HepG2 (cell line): Measurements from ENCODE around the gene KANTR. TPM values are rescaled to one million over a fixed set of nuclear protein-coding genes. Genes with fewer than 3 reads are reported as not detected.

Experiments
- ATAC-seq: fragments of 200-7000 bp; cut with Tn5 transposase; 3 replicates; pipeline ENCODE4 v1.9.1; 2020; ENCODE audit warnings: mild to moderate bottlenecking, moderate library complexity
- BruUV-seq: library from RNA; stranded (reverse); fragments of 400-500 nt; replicated peaks from 2 replicates; lab custom pipeline; 2021; lab: Mats Ljungman, UMichigan
- CTCF ChIA-PET: fragments of 300-600 bp; formaldehyde crosslinking; extraction: SDS; loops from one replicate; lab custom pipeline; 2021; ENCODE audit warnings: low total read pairs, inconsistent platforms, low intra/inter-chr PET ratio; lab: Yijun Ruan, JAX
- POLR2A ChIA-PET: fragments of 350-600 bp; sonication (Branson Sonifier 250); formaldehyde crosslinking; loops from one replicate; lab custom pipeline; 2020; ENCODE audit warnings: antibody characterized with exemption, inconsistent platforms; lab: Yijun Ruan, JAX
- DNase-seq: peaks from one replicate; pipeline ENCODE4 v3.0.0-alpha.2; 2015; ENCODE audit warnings: low spot score
- FAIRE-seq: peaks from 3 replicates; lab custom pipeline; 2011; peaks lifted over from hg19 to GRCh38; lab: Jason Lieb, UNC
- H2AFZ ChIP-seq: one replicate; pipeline ENCODE4 v1.6.1; 2011; ENCODE audit warnings: low read length, inconsistent platforms
- H3K27ac ChIP-seq: fragments of 300-600 bp; 3 replicates; pipeline ENCODE4 v1.8.0; 2011; ENCODE audit warnings: mixed run types, mild to moderate bottlenecking, mixed read lengths, low read length, inconsistent platforms; ENCODE audit not compliant: insufficient read depth; ENCODE audit errors: extremely low read length
- H3K27me3 ChIP-seq, 2 experiments: fragments of 200-600 bp in 1 of 2; 2 replicates in 1 of 2; 3 replicates in 1 of 2; pipeline versions ENCODE4 v1.6.0 to v1.8.0; 2011; ENCODE audit warnings: low read length in 2 of 2, mild to moderate bottlenecking in 2 of 2, moderate library complexity in 2 of 2, inconsistent platforms in 1 of 2; ENCODE audit not compliant: insufficient read depth in 2 of 2, control insufficient read depth in 1 of 2
- H3K36me3 ChIP-seq, 2 experiments: fragments of 200-600 bp in 1 of 2; replicated peaks in 1 of 2; 2 replicates in 1 of 2; 3 replicates in 1 of 2; pipeline versions ENCODE4 v1.5.1 to v1.8.0; 2011; ENCODE audit warnings: low read length in 2 of 2, inconsistent platforms in 1 of 2; ENCODE audit not compliant: insufficient read depth in 2 of 2, control insufficient read depth in 1 of 2
- H3K4me1 ChIP-seq: 2 replicates; pipeline ENCODE4 v1.5.1; 2012; ENCODE audit warnings: low read length, inconsistent platforms; ENCODE audit not compliant: insufficient read depth
- H3K4me2 ChIP-seq: 2 replicates; pipeline ENCODE4 v1.6.0; 2011; ENCODE audit warnings: low read depth, low read length, inconsistent platforms
- H3K4me3 ChIP-seq, 3 experiments: fragments of 200-600 bp in 1 of 3; sonication (generic), shearing (Covaris generic) in 1 of 3; replicated peaks in 1 of 3; 2 replicates each; pipeline ENCODE4 v1.5.1; 2011 to 2016; ENCODE audit warnings: low read length in 3 of 3, inconsistent platforms in 2 of 3, low read depth in 2 of 3, mild to moderate bottlenecking in 2 of 3, control low read depth in 1 of 3, mixed read lengths in 1 of 3; ENCODE audit not compliant: insufficient read depth in 1 of 3
- H3K79me2 ChIP-seq: one replicate; pipeline ENCODE4 v1.6.1; 2011; ENCODE audit warnings: low read length, inconsistent platforms; ENCODE audit not compliant: insufficient read depth
- H3K9ac ChIP-seq: 2 replicates; pipeline ENCODE4 v1.6.0; 2011; ENCODE audit warnings: mild to moderate bottlenecking, low read depth, low read length, inconsistent platforms; ENCODE audit not compliant: insufficient read depth
- H3K9me3 ChIP-seq: 2 replicates; pipeline ENCODE4 v1.5.1; 2012; ENCODE audit warnings: mild to moderate bottlenecking, low read length
- H4K20me1 ChIP-seq: 2 replicates; pipeline ENCODE4 v1.6.0; 2011; ENCODE audit warnings: inconsistent platforms, mild to moderate bottlenecking, low read length, moderate library complexity; ENCODE audit not compliant: insufficient read depth
- NFIB ChIP-seq: sonication (generic); formaldehyde crosslinking; IDR thresholded peaks from 2 replicates; pipeline ENCODE4 v1.9.0; 2021; ENCODE audit warnings: missing genetic modification reagents, mild to moderate bottlenecking, borderline replicate concordance
- NFKBIZ ChIP-seq: IDR thresholded peaks from 2 replicates; pipeline ENCODE4 v1.6.1; 2018; ENCODE audit warnings: missing genetic modification reagents, missing compliant biosample characterization
- PHF20 ChIP-seq: sonication (generic); formaldehyde crosslinking; IDR thresholded peaks from 2 replicates; pipeline ENCODE4 v1.5.0; 2020; ENCODE audit warnings: mild to moderate bottlenecking, missing genetic modification reagents
- RARA ChIP-seq: IDR thresholded peaks from 2 replicates; pipeline ENCODE4 v1.6.1; 2016; ENCODE audit warnings: missing genetic modification reagents, missing compliant biosample characterization
- SKI ChIP-seq: fragments of 450-650 bp; IDR thresholded peaks from one replicate; pipeline ENCODE4 v1.6.1; 2018; ENCODE audit warnings: mild to moderate bottlenecking; ENCODE audit not compliant: partially characterized antibody
- TARDBP ChIP-seq: sonication (generic); formaldehyde crosslinking; IDR thresholded peaks from 2 replicates; pipeline ENCODE4 v1.8.0; 2022; ENCODE audit warnings: mild to moderate bottlenecking, missing genetic modification reagents
- ZNF207 ChIP-seq: fragments of 450-650 bp; IDR thresholded peaks from 2 replicates; pipeline ENCODE4 v1.6.1; 2016; ENCODE audit warnings: antibody characterized with exemption, borderline replicate concordance
- ZNF652 ChIP-seq: IDR thresholded peaks from 2 replicates; pipeline ENCODE4 v1.6.1; 2016; ENCODE audit warnings: low read depth, borderline replicate concordance
- ZNF75D ChIP-seq: sonication (generic); formaldehyde crosslinking; IDR thresholded peaks from 2 replicates; pipeline ENCODE4 v1.8.1; 2023; ENCODE audit warnings: missing genetic modification reagents, mild to moderate bottlenecking, borderline replicate concordance
- ZNF768 ChIP-seq: sonication (generic); formaldehyde crosslinking; IDR thresholded peaks from 2 replicates; pipeline ENCODE4 v1.4.0; 2020; ENCODE audit warnings: missing genetic modification reagents
- ZNF839 ChIP-seq: sonication (generic); formaldehyde crosslinking; IDR thresholded peaks from 2 replicates; pipeline ENCODE4 v1.4.0; 2020; ENCODE audit warnings: missing genetic modification reagents, mild to moderate bottlenecking, borderline replicate concordance
- WGBS: methylation state at CpG from one replicate; pipeline ENCODE4 v1.1.6; 2017; ENCODE audit warnings: low lambda C conversion rate; 5-methylcytosine and 5-hydroxymethylcytosine counted together
- in situ Hi-C: cut with HindIII; loops from 2 replicates; pipeline ENCODE4 v1.10.0; 2017; ENCODE audit warnings: low pct_unique_long_range_greater_than_20kb; ENCODE audit not compliant: extremely low pct_ligation_motif_present
- intact Hi-C: fragments of 100-400 bp; cut with micrococcal nuclease; formaldehyde crosslinking; loops from one replicate; pipeline ENCODE4 v1.10.0; 2022; ENCODE audit not compliant: unreplicated experiment
- polyA plus RNA-seq, 8 experiments: library from polyadenylated mRNA; depleted of rRNA in 3 of 8; stranded (reverse) in 7 of 8; unstranded in 1 of 8; fragments of >200 nt; fragmentation: Illumina TruSeq in 4 of 8; extraction: Trizol in 4 of 8; gene quantifications; 2 replicates each; pipeline versions ENCODE4 v1.2.1 to v1.2.3, GENCODE V29; 2011 to 2016; ENCODE audit warnings: low read depth in 4 of 8, missing spikeins in 1 of 8, mixed read lengths in 1 of 8; ENCODE audit not compliant: insufficient read depth in 1 of 8
- total RNA-seq, 5 experiments: library from RNA; depleted of rRNA; stranded (reverse); fragments of >200 nt; fragmentation: Illumina TruSeq; extraction: Trizol; gene quantifications; 2 replicates each; pipeline ENCODE4 v1.2.3, GENCODE V29; 2016; ENCODE audit warnings: low read depth in 1 of 5
- TF ChIP-seq, protein P1 (sequence below): sonication (generic); formaldehyde crosslinking; IDR thresholded peaks from 2 replicates; pipeline ENCODE4 v1.4.0; 2020; ENCODE audit warnings: mild to moderate bottlenecking, missing genetic modification reagents
- TF ChIP-seq, protein P2 (sequence below): IDR thresholded peaks from 2 replicates; pipeline ENCODE4 v1.6.1; 2016; ENCODE audit warnings: low read depth, borderline replicate concordance

KANTR gene
- total and polyA plus RNA-seq, 2 of the 13 experiments (the other 11 are each of a cell fraction or from before 2014, with no cell fraction given) = 4.4 to 9.0 TPM

DNA sequence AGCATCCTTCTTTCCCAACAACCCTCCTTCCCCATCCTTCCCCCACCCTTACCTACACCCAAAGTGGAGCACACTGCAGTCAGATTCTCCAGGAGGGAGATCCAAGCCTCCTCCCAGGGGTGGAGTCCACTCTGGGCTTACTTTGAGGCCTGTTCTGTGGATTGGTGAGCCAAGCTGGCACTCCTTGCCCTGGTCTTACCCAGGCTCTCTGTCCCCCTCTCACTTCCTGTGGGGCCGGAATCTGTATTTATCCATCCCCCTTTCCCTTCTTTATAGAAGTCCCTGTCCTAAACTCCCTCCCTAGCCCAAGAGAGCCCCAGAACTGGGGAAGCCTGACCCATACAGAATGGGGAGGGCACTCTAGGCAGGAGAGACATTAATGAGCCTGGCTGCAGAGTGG is 15.0 kb upstream of the KANTR start:
- Histone ChIP-seq H3K79me2 (peaks cover 7% of the 10 kb centered on the region), H3K27ac (no peak overlapping the region), H3K4me3 (no peak overlapping the region), H4K20me1 (no peaks in the 10 kb centered on the region), H3K9me3 (no peaks in the 10 kb centered on the region), H3K4me2 (no peak overlapping the region), H3K27me3 (no peaks in the 10 kb centered on the region), H3K36me3 (no peaks in the 10 kb centered on the region), H2AFZ (no peak overlapping the region), H3K9ac (no peak overlapping the region), H3K4me1 (peaks cover 10% of the 10 kb centered on the region; the same call in 1 of the 2 replicates)
- DNase-seq = no peak
- WGBS = 92% methylated on average over 1 of the region's 1 CpG
- intact Hi-C loops = no loop called here
- POLR2A ChIA-PET = no interaction called here
- BruUV-seq = no TSS peak
- no peak for TF ChIP-seq RARA (CRISPR knock-in tag)
- no peak for TF ChIP-seq SKI
- TF ChIP-seq ZNF75D (CRISPR knock-in tag) = no peak
- no peak for TF ChIP-seq NFIB (CRISPR knock-in tag)
- no peak for TF ChIP-seq ZNF839 (CRISPR knock-in tag)
- TF ChIP-seq TARDBP (CRISPR knock-in tag) = no peak
- no peak for FAIRE-seq
- ATAC-seq = no peak
- CTCF ChIA-PET = no interaction called here
- in situ Hi-C loops = no loop called here

- no peak for ATAC-seq
- WGBS = 53% methylated on average over 17 of the region's 17 CpGs
- TF ChIP-seq, protein P1, sequence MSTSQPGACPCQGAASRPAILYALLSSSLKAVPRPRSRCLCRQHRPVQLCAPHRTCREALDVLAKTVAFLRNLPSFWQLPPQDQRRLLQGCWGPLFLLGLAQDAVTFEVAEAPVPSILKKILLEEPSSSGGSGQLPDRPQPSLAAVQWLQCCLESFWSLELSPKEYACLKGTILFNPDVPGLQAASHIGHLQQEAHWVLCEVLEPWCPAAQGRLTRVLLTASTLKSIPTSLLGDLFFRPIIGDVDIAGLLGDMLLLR (CRISPR knock-in tag) = no peak
- TF ChIP-seq, protein P2, sequence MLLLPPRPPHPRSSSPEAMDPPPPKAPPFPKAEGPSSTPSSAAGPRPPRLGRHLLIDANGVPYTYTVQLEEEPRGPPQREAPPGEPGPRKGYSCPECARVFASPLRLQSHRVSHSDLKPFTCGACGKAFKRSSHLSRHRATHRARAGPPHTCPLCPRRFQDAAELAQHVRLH (CRISPR knock-in tag) = no peak
- TF ChIP-seq PHF20 (no peak), NFKBIZ (CRISPR knock-in tag) (no peak), ZNF652 (CRISPR knock-in tag) (no peak), ZNF768 (no peak), ZNF207 (no peak)
- TF ChIP-seq, all 625 proteins: peak for 0
- in situ Hi-C loops (no loop called here), intact Hi-C loops (loop anchor here (1.0 kb wide), 1 partner anchor 13 kb away; the partner anchor contains the start of gene KANTR)
- DNase-seq (no peak), FAIRE-seq (no peak)
- ChIA-PET POLR2A (interaction anchor here (1.6 kb wide), 1 partner anchor 85 kb away, joined by 8 read pairs; no protein-coding TSS in a partner anchor), CTCF (no interaction called here)
- no peak overlapping the region for H2AFZ ChIP-seq
- H3K4me2 ChIP-seq = no peak overlapping the region
- peaks cover 13% of the 10 kb centered on the region; the same call in 1 of the 2 replicates for H3K4me1 ChIP-seq
- no peaks in the 10 kb centered on the region for H3K27me3 ChIP-seq
- H3K4me3 ChIP-seq = no peak overlapping the region
- H4K20me1 ChIP-seq = no peaks in the 10 kb centered on the region
- H3K9ac ChIP-seq = no peak overlapping the region
- no TSS peak for BruUV-seq
- H3K9me3 ChIP-seq = no peaks in the 10 kb centered on the region
- H3K36me3 ChIP-seq = peaks cover 4% of the 10 kb centered on the region in 2 experiments; a peak in 2 of 5 replicates
- no peak overlapping the region for H3K27ac ChIP-seq
- H3K79me2 ChIP-seq = peaks cover 7% of the 10 kb centered on the region
These were observed 13.0 kb upstream of the KANTR start for GRCh38 chrX:53080628-53081580.
